ENCODE data around the gene OR8G1.
"Not testable (repeated sequence)": the region's sequence is repeated elsewhere in the genome, so short reads cannot be mapped to it uniquely, and the experiment has no call there.

OR8G1 gene

GRCh38 chr11:124238512-124238911 lies 2.4 kb upstream of the OR8G1 start:
- no peak for DNase-seq (ENCODE audit: low read depth)
- no peak for TF ChIP-seq CTCF (IDR thresholded peaks at IDR 0.05; ENCODE audit: low read depth, low read length, missing control alignments)
- no peak overlapping the region for H3K4me3 ChIP-seq (ENCODE audit: low read depth, low read length)

- DNase-seq (ENCODE audit: low read depth); H3K4me3 ChIP-seq (ENCODE audit: low read depth, low read length): not testable (repeated sequence)
Measured at GRCh38 chr11:124249869-124250268, 9.0 kb downstream of the OR8G1 start.

- H3K4me3 ChIP-seq (ENCODE audit: low read depth, low read length), result no peak within 1 kb of the TSS
- no peak for DNase-seq (ENCODE audit: low read depth)
- no peak for TF ChIP-seq CTCF (IDR thresholded peaks at IDR 0.05; ENCODE audit: low read depth, low read length, missing control alignments)
Measured at GRCh38 chr11:124256076-124256475, 15.2 kb downstream of the OR8G1 start, which contains the start of gene OR8G5. OR8G5 (plus strand) TSS chr11:124256376; CDS start chr11:124264932, 8,556 bp downstream.

- not testable (repeated sequence) for H3K4me3 ChIP-seq (ENCODE audit: low read depth, low read length); DNase-seq (ENCODE audit: low read depth)
Measured at GRCh38 chr11:124265041-124265440, 24.1 kb downstream of the OR8G1 start.

- DNase-seq (ENCODE audit: low read depth); H3K4me3 ChIP-seq (ENCODE audit: low read depth, low read length): not testable (repeated sequence)
Measured at GRCh38 chr11:124270886-124271285, 30.0 kb downstream of the OR8G1 start.

GRCh38 chr11:124274000-124274399 lies 33.1 kb downstream of the OR8G1 start:
- no peak for TF ChIP-seq CTCF (IDR thresholded peaks at IDR 0.05; ENCODE audit: low read depth, low read length, missing control alignments)
- no peak for DNase-seq (ENCODE audit: low read depth)
- no peak overlapping the region for H3K4me3 ChIP-seq (ENCODE audit: low read depth, low read length)

GRCh38 chr11:124276081-124276480 lies 35.2 kb downstream of the OR8G1 start:
- DNase-seq (ENCODE audit: low read depth), result no peak
- H3K4me3 ChIP-seq (ENCODE audit: low read depth, low read length), result no peak overlapping the region
- no peak for TF ChIP-seq CTCF (IDR thresholded peaks at IDR 0.05; ENCODE audit: low read depth, low read length, missing control alignments)

GRCh38 chr11:124277207-124277606 lies 36.3 kb downstream of the OR8G1 start:
- H3K4me3 ChIP-seq (ENCODE audit: low read depth, low read length), result no peak overlapping the region
- no peak for TF ChIP-seq CTCF (IDR thresholded peaks at IDR 0.05; ENCODE audit: low read depth, low read length, missing control alignments)
- DNase-seq (ENCODE audit: low read depth), result no peak

- no peak overlapping the region for H3K4me3 ChIP-seq (ENCODE audit: low read depth, low read length)
- DNase-seq (ENCODE audit: low read depth), result no peak
- TF ChIP-seq CTCF (IDR thresholded peaks at IDR 0.05; ENCODE audit: low read depth, low read length, missing control alignments), result no peak
Measured at GRCh38 chr11:124277804-124278203, 36.9 kb downstream of the OR8G1 start.

All from GM12864 (cell line).